ENCODE results near the gene SUN1. TPM values are rescaled to one million over a fixed set of nuclear protein-coding genes. Genes with fewer than 3 reads are reported as not detected.

The SUN1 gene
- total RNA-seq, 1 experiment from 2014 or later = 181 TPM

DNA sequence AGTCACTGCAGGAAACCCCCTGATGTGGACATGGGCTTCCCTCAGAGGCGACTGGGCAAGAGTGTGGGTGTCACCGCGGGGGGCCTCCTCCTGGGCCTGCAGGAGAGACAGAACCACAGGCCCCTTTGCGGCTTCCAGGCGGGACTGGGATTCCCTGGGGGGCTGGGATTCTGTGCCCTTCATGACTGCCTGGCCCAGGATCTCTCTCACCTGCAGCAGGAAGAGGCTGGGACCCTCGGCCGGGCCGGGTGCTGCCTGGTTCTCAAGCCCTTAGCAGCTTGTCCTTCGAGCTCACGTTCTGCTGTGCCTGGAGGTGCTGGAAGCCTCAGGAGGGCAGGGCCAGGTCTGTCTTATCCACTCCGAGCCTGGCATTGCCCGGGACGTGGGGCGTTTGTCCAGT is 11.8 kb downstream of the SUN1 start:
- no peak for ATAC-seq
- no peak overlapping the region for H2AFZ ChIP-seq (ENCODE audit: low read depth, low read length, poor library complexity, severe bottlenecking)
- H3K9ac ChIP-seq (ENCODE audit: low read length) = no peak overlapping the region
- H3K36me3 ChIP-seq (ENCODE audit: control insufficient read depth in 1 of 2, insufficient read depth in 2 of 2, low read length in 2 of 2) = peaks cover 26 to 41% of the 10 kb centered on the region in 2 experiments; a peak in 3 of 4 replicates
- ChIA-PET CTCF (interaction anchor here (1.7 kb wide), 1 partner anchor 7 kb away, joined by 5 read pairs; no protein-coding TSS in a partner anchor), RAD21 (ENCODE audit: low non-redundant PET in 1 of 2, low total read pairs in 2 of 2, uncharacterized antibody in 2 of 2, unreplicated experiment in 2 of 2) (no interaction called here), POLR2A (no interaction called here)
- peaks cover 66% of the 10 kb centered on the region for H3K79me2 ChIP-seq (ENCODE audit: insufficient read depth, low read length)
- DNase-seq (ENCODE audit: low read depth, low spot score) = no peak
- no peak overlapping the region for H3K4me2 ChIP-seq (ENCODE audit: low read length)
- intact Hi-C loops (cut with micrococcal nuclease) = no loop called here
- no TSS peak for BruUV-seq (replicated peaks)
- H4K20me1 ChIP-seq (ENCODE audit: insufficient read depth) = no peaks in the 10 kb centered on the region
- H3K4me1 ChIP-seq (ENCODE audit: control insufficient read depth in 1 of 2, insufficient read depth in 2 of 2, low read length in 2 of 2) = peaks cover 6 to 16% of the 10 kb centered on the region in 2 experiments; a peak in 3 of 4 replicates
- no peaks in the 10 kb centered on the region for H3K27me3 ChIP-seq (ENCODE audit: insufficient read depth, low read length)
- no peak overlapping the region for H3K4me3 ChIP-seq (replicated peaks in 1 of 2; ENCODE audit: low read depth in 1 of 2, low read length in 2 of 2)
- H3K9me3 ChIP-seq (ENCODE audit: control insufficient read depth in 1 of 2, insufficient read depth in 1 of 2, low read depth in 1 of 2, low read length in 2 of 2) = no peaks in the 10 kb centered on the region
- TF ChIP-seq REST (IDR thresholded peaks at IDR 0.05; ENCODE audit: low read depth) (no peak), YY1 (IDR thresholded peaks at IDR 0.05; ENCODE audit: extremely low read depth, insufficient replicate concordance, low read depth, low read length) (no peak), ZNF274 (IDR thresholded peaks at IDR 0.05; ENCODE audit: low read depth, low read length) (no peak), ZBTB33 (IDR thresholded peaks at IDR 0.05; ENCODE audit: extremely low read depth, insufficient replicate concordance, low read length) (no peak), POLR2AphosphoS5 (IDR thresholded peaks at IDR 0.05; ENCODE audit: low read depth, low read length) (no peak), RAD21 (IDR thresholded peaks at IDR 0.05; ENCODE audit: low read depth) (no peak), ZFX (IDR thresholded peaks at IDR 0.05) (no peak), SIN3A (IDR thresholded peaks at IDR 0.05; ENCODE audit: low read depth) (no peak), EGR1 (IDR thresholded peaks at IDR 0.05; ENCODE audit: low read depth) (no peak), CBX3 (IDR thresholded peaks at IDR 0.05; ENCODE audit: low read depth) (no peak), TCF7L2 (IDR thresholded peaks at IDR 0.05; ENCODE audit: borderline replicate concordance, extremely low read depth, insufficient read depth, insufficient read length) (no peak), FOSL1 (IDR thresholded peaks at IDR 0.05; ENCODE audit: low read depth) (no peak), CEBPB (IDR thresholded peaks at IDR 0.05; ENCODE audit: low read depth) (no peak), EZH2 (IDR thresholded peaks at IDR 0.05) (no peak), POLR2A (IDR thresholded peaks at IDR 0.05; ENCODE audit: borderline replicate concordance, extremely low read depth, insufficient read depth, insufficient read length) (no peak)
- TF ChIP-seq, protein P1, sequence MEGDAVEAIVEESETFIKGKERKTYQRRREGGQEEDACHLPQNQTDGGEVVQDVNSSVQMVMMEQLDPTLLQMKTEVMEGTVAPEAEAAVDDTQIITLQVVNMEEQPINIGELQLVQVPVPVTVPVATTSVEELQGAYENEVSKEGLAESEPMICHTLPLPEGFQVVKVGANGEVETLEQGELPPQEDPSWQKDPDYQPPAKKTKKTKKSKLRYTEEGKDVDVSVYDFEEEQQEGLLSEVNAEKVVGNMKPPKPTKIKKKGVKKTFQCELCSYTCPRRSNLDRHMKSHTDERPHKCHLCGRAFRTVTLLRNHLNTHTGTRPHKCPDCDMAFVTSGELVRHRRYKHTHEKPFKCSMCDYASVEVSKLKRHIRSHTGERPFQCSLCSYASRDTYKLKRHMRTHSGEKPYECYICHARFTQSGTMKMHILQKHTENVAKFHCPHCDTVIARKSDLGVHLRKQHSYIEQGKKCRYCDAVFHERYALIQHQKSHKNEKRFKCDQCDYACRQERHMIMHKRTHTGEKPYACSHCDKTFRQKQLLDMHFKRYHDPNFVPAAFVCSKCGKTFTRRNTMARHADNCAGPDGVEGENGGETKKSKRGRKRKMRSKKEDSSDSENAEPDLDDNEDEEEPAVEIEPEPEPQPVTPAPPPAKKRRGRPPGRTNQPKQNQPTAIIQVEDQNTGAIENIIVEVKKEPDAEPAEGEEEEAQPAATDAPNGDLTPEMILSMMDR (IDR thresholded peaks at IDR 0.05 in 2 of 3, conservative IDR thresholded peaks at IDR 0.05 in 1 of 3; ENCODE audit: borderline replicate concordance in 1 of 3, insufficient read depth in 1 of 3, low read depth in 2 of 3, low read length in 2 of 3) = no peak
- TF ChIP-seq, protein P2, sequence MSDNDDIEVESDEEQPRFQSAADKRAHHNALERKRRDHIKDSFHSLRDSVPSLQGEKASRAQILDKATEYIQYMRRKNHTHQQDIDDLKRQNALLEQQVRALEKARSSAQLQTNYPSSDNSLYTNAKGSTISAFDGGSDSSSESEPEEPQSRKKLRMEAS (IDR thresholded peaks at IDR 0.05) = no peak
- no peaks in the 10 kb centered on the region for H3K9me2 ChIP-seq (ENCODE audit: insufficient read depth)
- no peak overlapping the region for H3K27ac ChIP-seq (ENCODE audit: low read depth, low read length)
